ENCODE measurements around the gene RASGRF2. TPM values are rescaled to one million over a fixed set of nuclear protein-coding genes. Genes with fewer than 3 reads are reported as not detected.
A peak's percentile ranks its signal among the peaks of the same experiment; 100 is the strongest.

The RASGRF2 gene
- total and polyA plus RNA-seq, 7 experiments from 2014 or later = 9.8 to 55.2 (median 30.9) TPM

DNA sequence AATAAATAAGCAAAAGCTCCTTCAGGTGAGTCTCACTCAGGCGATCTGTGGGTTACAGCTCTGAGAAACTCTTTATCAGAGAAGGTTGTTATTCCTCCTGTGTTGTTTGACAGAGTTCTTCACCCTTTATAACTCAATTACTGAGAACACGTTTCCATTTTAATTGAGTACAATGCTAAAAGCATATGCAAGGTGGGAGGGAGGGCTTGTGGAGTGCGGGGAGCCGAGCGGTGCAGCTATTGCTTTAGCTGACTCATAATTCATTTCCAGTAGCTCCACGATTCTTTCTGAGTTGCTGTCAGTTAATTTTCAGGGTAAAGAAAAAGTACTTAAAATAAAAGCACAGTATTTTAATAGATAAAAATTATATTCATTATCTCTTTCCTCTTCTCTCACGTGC lies 168.3 kb downstream of the RASGRF2 start:
- H3K4me1 ChIP-seq (ENCODE audit: control insufficient read depth in 2 of 2, insufficient read depth in 2 of 2, low read length in 2 of 2) = no peaks in the 10 kb centered on the region
- H3K27me3 ChIP-seq (ENCODE audit: control insufficient read depth in 2 of 2, insufficient read depth in 2 of 2, low read length in 2 of 2) = no peaks in the 10 kb centered on the region
- H3K4me3 ChIP-seq (ENCODE audit: low read length) = no peak overlapping the region
- intact Hi-C loops (cut with micrococcal nuclease) = no loop called here
- no peak for ATAC-seq
- H3K4me1 Mint-ChIP-seq = peaks cover 0 to 10% (median 4%) of the 10 kb centered on the region in 7 donors
- peak overlapping the region in 1 of 9 donors; percentile 12 for H3K27ac Mint-ChIP-seq
- peaks cover 8 to 77% (median 54%) of the 10 kb centered on the region in 5 donors for H3K36me3 Mint-ChIP-seq
- ChIA-PET POLR2A (no interaction called here), CTCF (interaction anchor here (0.6 kb wide), 2 partner anchors 134 to 534 kb away, joined by 3 read pairs; no protein-coding TSS in a partner anchor)
- H3K27ac ChIP-seq (ENCODE audit: low read depth, low read length) = no peak overlapping the region
- no peaks in the 10 kb centered on the region for H3K9me3 ChIP-seq (ENCODE audit: control insufficient read depth in 2 of 3, low read length in 3 of 3)
- H3K27me3 Mint-ChIP-seq = no peaks in the 10 kb centered on the region
- DNase-seq = no peak
- no peaks in the 10 kb centered on the region for H3K9me3 Mint-ChIP-seq
- no peak overlapping the region for H3K4me3 Mint-ChIP-seq
- H3K36me3 ChIP-seq (ENCODE audit: control insufficient read depth in 2 of 3, insufficient read depth in 3 of 3, low read length in 3 of 3) = peaks cover 9 to 43% (median 14%) of the 10 kb centered on the region in 3 experiments

DNA sequence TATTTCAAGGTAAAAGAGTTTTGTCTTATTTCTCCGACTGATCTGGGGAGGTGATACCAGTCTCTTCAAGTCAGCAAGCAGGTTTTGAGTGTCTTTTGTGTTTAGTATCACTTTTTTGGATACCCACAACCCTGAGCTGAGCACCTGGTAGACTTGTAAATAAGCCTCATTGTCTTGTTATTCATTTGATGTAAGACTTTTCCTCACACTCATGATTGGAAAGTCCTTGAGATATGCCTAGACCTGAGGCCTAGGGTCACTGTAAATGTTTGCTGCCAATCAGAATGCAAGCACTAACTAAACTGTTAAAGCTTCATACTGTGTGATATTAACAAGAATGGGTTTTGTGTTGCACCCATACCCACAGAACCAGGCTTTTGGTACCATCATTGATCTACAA lies 172.2 kb downstream of the RASGRF2 start:
- ChIA-PET POLR2A (no interaction called here), CTCF (no interaction called here)
- Histone ChIP-seq H3K9me3 (ENCODE audit: control insufficient read depth in 2 of 3, low read length in 3 of 3) (no peaks in the 10 kb centered on the region), H3K4me1 (ENCODE audit: control insufficient read depth in 2 of 2, insufficient read depth in 2 of 2, low read length in 2 of 2) (no peaks in the 10 kb centered on the region), H3K36me3 (ENCODE audit: control insufficient read depth in 2 of 3, insufficient read depth in 3 of 3, low read length in 3 of 3) (peaks cover 0 to 33% (median 0%) of the 10 kb centered on the region in 3 experiments), H3K27ac (ENCODE audit: low read depth, low read length) (no peak overlapping the region), H3K4me3 (ENCODE audit: low read length) (no peak overlapping the region), H3K27me3 (ENCODE audit: control insufficient read depth in 2 of 2, insufficient read depth in 2 of 2, low read length in 2 of 2) (no peaks in the 10 kb centered on the region)
- ATAC-seq = no peak
- intact Hi-C loops (cut with micrococcal nuclease) = no loop called here
- Mint-ChIP-seq H3K4me1 (peaks cover 0 to 13% (median 9%) of the 10 kb centered on the region in 7 donors), H3K4me3 (no peak overlapping the region), H3K27ac (peak overlapping the region in 1 of 9 donors; percentile 12), H3K27me3 (no peaks in the 10 kb centered on the region), H3K36me3 (peaks cover 8 to 83% (median 68%) of the 10 kb centered on the region in 5 donors), H3K9me3 (peaks cover 0 to 9% (median 0%) of the 10 kb centered on the region in 11 donors)
- DNase-seq = no peak

DNA sequence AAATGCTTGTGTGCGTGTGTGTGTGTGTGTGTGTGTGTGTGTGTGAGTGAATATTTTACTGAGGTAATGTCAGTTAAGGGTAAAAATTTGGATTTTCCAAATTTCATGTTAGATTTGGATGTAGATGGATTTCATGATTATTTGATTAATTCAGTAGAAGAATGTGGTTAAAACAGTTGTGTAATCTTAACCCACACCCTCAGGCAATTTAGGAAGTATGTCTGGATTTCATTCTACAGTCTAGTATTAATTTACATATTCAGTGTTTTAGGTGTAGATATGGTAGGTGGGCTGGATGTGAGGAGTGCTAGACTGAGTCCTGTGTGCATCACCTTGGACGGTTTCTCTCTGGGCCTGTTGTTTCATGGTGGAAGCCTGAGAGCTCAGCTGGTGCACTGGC lies 173.9 kb downstream of the RASGRF2 start:
- Mint-ChIP-seq H3K27ac (no peak overlapping the region), H3K36me3 (peaks cover 13 to 88% (median 69%) of the 10 kb centered on the region in 5 donors), H3K4me1 (peaks cover 0 to 13% (median 7%) of the 10 kb centered on the region in 7 donors), H3K4me3 (no peak overlapping the region), H3K9me3 (peaks cover 0 to 9% (median 0%) of the 10 kb centered on the region in 11 donors), H3K27me3 (no peaks in the 10 kb centered on the region)
- Histone ChIP-seq H3K9me3 (ENCODE audit: control insufficient read depth in 2 of 3, low read length in 3 of 3) (no peaks in the 10 kb centered on the region), H3K27me3 (ENCODE audit: control insufficient read depth in 2 of 2, insufficient read depth in 2 of 2, low read length in 2 of 2) (no peaks in the 10 kb centered on the region), H3K4me1 (ENCODE audit: control insufficient read depth in 2 of 2, insufficient read depth in 2 of 2, low read length in 2 of 2) (no peaks in the 10 kb centered on the region), H3K27ac (ENCODE audit: low read depth, low read length) (no peak overlapping the region), H3K4me3 (ENCODE audit: low read length) (no peak overlapping the region), H3K36me3 (ENCODE audit: control insufficient read depth in 2 of 3, insufficient read depth in 3 of 3, low read length in 3 of 3) (peaks cover 0 to 32% (median 0%) of the 10 kb centered on the region in 3 experiments)
- no peak for DNase-seq
- ChIA-PET CTCF (no interaction called here), POLR2A (no interaction called here)
- intact Hi-C loops (cut with micrococcal nuclease) = no loop called here
- no peak for ATAC-seq

DNA sequence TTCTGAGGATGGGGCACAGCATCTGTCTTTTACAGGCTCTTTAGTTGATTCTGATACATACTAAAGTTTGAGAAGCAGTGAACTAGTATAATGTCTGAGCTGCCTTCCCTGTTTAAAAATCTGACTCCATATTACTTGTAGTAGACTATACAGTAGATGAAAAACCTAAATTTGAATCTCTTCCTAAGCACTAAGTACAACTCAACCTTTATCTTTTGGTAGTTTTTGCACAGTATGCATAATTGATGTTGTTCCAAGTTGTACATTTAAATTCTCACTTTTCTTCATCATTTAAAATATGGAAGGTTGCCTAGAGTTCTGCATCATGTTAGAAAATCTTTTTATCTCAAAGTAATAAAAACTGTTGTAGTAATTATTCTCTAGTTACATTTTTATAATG lies 174.4 kb downstream of the RASGRF2 start:
- no peak overlapping the region for H3K27ac ChIP-seq (ENCODE audit: low read depth, low read length)
- intact Hi-C loops (cut with micrococcal nuclease) = no loop called here
- Mint-ChIP-seq H3K36me3 (peaks cover 12 to 91% (median 68%) of the 10 kb centered on the region in 5 donors), H3K4me3 (no peak overlapping the region), H3K4me1 (peaks cover 0 to 13% (median 7%) of the 10 kb centered on the region in 7 donors), H3K27me3 (no peaks in the 10 kb centered on the region), H3K27ac (no peak overlapping the region), H3K9me3 (peaks cover 0 to 9% (median 0%) of the 10 kb centered on the region in 11 donors)
- DNase-seq (no peak), ATAC-seq (no peak)
- CTCF ChIA-PET = no interaction called here
- POLR2A ChIA-PET = no interaction called here
- no peak overlapping the region for H3K4me3 ChIP-seq (ENCODE audit: low read length)
- H3K27me3 ChIP-seq (ENCODE audit: control insufficient read depth in 2 of 2, insufficient read depth in 2 of 2, low read length in 2 of 2) = no peaks in the 10 kb centered on the region
- no peaks in the 10 kb centered on the region for H3K9me3 ChIP-seq (ENCODE audit: control insufficient read depth in 2 of 3, low read length in 3 of 3)
- H3K36me3 ChIP-seq (ENCODE audit: control insufficient read depth in 2 of 3, insufficient read depth in 3 of 3, low read length in 3 of 3) = peaks cover 0 to 32% (median 0%) of the 10 kb centered on the region in 3 experiments
- H3K4me1 ChIP-seq (ENCODE audit: control insufficient read depth in 2 of 2, insufficient read depth in 2 of 2, low read length in 2 of 2) = no peaks in the 10 kb centered on the region

DNA sequence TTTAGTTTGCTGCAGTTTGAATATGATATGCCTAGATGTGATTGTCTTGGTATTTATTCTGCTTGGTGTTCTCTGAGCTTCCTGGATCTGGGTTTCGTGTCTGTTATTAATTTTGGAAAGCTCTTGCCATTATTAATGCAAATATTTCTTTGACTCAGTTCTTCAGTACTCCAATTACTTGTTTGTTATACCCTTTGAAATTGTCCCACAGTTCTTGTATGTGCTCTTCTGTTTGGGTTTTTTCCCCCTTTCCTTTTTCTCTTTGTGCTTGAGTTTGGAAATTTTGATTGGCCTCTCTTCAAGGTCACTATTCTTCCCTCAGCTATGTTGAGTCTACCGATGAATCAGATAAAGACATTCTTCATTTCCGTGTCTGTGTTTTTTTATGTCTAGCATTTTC lies 176.4 kb downstream of the RASGRF2 start:
- ChIA-PET CTCF (interaction anchor here (0.6 kb wide), 1 partner anchor 28 kb away, joined by 3 read pairs; no protein-coding TSS in a partner anchor), POLR2A (interaction anchor here (0.7 kb wide), 1 partner anchor 66 kb away, joined by 3 read pairs; no protein-coding TSS in a partner anchor)
- H3K4me1 ChIP-seq (ENCODE audit: control insufficient read depth in 2 of 2, insufficient read depth in 2 of 2, low read length in 2 of 2) = no peaks in the 10 kb centered on the region
- no peak overlapping the region for H3K27ac ChIP-seq (ENCODE audit: low read depth, low read length)
- DNase-seq = no peak
- peaks cover 0 to 39% (median 0%) of the 10 kb centered on the region in 3 experiments for H3K36me3 ChIP-seq (ENCODE audit: control insufficient read depth in 2 of 3, insufficient read depth in 3 of 3, low read length in 3 of 3)
- H3K4me3 Mint-ChIP-seq = no peak overlapping the region
- H3K27me3 ChIP-seq (ENCODE audit: control insufficient read depth in 2 of 2, insufficient read depth in 2 of 2, low read length in 2 of 2) = no peaks in the 10 kb centered on the region
- H3K27me3 Mint-ChIP-seq = no peaks in the 10 kb centered on the region
- H3K36me3 Mint-ChIP-seq = peaks cover 15 to 89% (median 51%) of the 10 kb centered on the region in 5 donors
- no peak for ATAC-seq
- H3K4me1 Mint-ChIP-seq = peaks cover 0 to 13% (median 7%) of the 10 kb centered on the region in 7 donors
- H3K9me3 ChIP-seq (ENCODE audit: control insufficient read depth in 2 of 3, low read length in 3 of 3) = no peaks in the 10 kb centered on the region
- H3K4me3 ChIP-seq (ENCODE audit: low read length) = no peak overlapping the region
- intact Hi-C loops (cut with micrococcal nuclease) = no loop called here
- H3K9me3 Mint-ChIP-seq = peaks cover 0 to 9% (median 0%) of the 10 kb centered on the region in 11 donors
- peak overlapping the region in 2 of 9 donors; percentile 34 to 76 for H3K27ac Mint-ChIP-seq

DNA sequence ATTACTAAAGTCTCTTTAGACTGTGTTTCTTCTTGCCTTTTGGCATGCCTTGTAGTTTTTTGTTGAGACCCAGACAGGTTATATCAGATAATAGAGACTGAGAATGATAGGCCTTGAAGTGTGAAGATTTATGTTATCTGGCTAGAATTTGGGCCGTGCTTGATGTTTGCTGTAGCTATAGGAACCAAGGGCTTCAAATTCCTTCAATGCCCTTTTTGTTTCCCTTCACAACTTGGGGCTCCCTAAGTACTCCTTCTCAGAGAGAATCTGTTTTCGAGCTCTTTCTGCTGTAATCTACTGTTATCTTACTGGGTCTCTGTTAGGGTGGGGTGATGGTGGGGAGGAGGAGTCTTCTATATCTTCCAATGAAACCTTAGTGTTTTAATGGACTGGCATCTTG lies 177.7 kb downstream of the RASGRF2 start:
- H3K36me3 ChIP-seq (ENCODE audit: control insufficient read depth in 2 of 3, insufficient read depth in 3 of 3, low read length in 3 of 3) = peaks cover 0 to 30% (median 0%) of the 10 kb centered on the region in 3 experiments
- no peak overlapping the region for H3K4me3 ChIP-seq (ENCODE audit: low read length)
- ChIA-PET POLR2A (no interaction called here), CTCF (interaction anchor here (0.6 to 1.2 kb wide), 2 partner anchors 29 to 213 kb away, joined by 3 read pairs; no protein-coding TSS in a partner anchor)
- DNase-seq (no peak), ATAC-seq (no peak)
- H3K36me3 Mint-ChIP-seq = peaks cover 15 to 83% (median 41%) of the 10 kb centered on the region in 5 donors
- peaks cover 0 to 9% (median 0%) of the 10 kb centered on the region in 11 donors for H3K9me3 Mint-ChIP-seq
- no peak overlapping the region for H3K4me3 Mint-ChIP-seq
- intact Hi-C loops (cut with micrococcal nuclease) = no loop called here
- H3K27me3 Mint-ChIP-seq = no peaks in the 10 kb centered on the region
- H3K4me1 ChIP-seq (ENCODE audit: control insufficient read depth in 2 of 2, insufficient read depth in 2 of 2, low read length in 2 of 2) = no peaks in the 10 kb centered on the region
- H3K27ac Mint-ChIP-seq = peak overlapping the region in 1 of 9 donors; percentile 43
- H3K9me3 ChIP-seq (ENCODE audit: control insufficient read depth in 2 of 3, low read length in 3 of 3) = no peaks in the 10 kb centered on the region
- H3K27me3 ChIP-seq (ENCODE audit: control insufficient read depth in 2 of 2, insufficient read depth in 2 of 2, low read length in 2 of 2) = no peaks in the 10 kb centered on the region
- H3K4me1 Mint-ChIP-seq = peaks cover 0 to 13% (median 7%) of the 10 kb centered on the region in 7 donors
- H3K27ac ChIP-seq (ENCODE audit: low read depth, low read length) = no peak overlapping the region

DNA sequence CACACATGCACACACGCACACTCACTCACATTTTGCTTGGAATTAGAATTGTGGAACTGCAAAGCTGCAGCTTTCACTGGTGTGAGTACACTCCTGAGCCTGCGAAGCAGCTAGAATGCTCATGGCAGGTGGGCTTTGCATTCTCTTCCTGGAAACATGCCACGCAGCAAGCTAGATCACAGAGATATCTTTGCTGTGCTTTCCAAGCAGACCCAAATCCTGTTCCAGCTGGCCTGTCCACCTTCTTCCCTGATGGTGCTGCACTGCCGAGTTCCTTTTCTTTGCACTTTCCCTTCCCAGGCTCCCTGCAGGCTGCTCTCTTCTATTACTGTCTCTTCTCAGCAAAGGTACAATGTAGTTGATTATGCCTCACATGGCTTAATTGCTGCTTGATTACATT lies 180.3 kb downstream of the RASGRF2 start:
- Histone ChIP-seq H3K27me3 (ENCODE audit: control insufficient read depth in 2 of 2, insufficient read depth in 2 of 2, low read length in 2 of 2) (no peaks in the 10 kb centered on the region), H3K36me3 (ENCODE audit: control insufficient read depth in 2 of 3, insufficient read depth in 3 of 3, low read length in 3 of 3) (peaks cover 0 to 20% (median 0%) of the 10 kb centered on the region in 3 experiments), H3K4me3 (ENCODE audit: low read length) (no peak overlapping the region), H3K4me1 (ENCODE audit: control insufficient read depth in 2 of 2, insufficient read depth in 2 of 2, low read length in 2 of 2) (no peaks in the 10 kb centered on the region), H3K27ac (ENCODE audit: low read depth, low read length) (no peak overlapping the region), H3K9me3 (ENCODE audit: control insufficient read depth in 2 of 3, low read length in 3 of 3) (no peaks in the 10 kb centered on the region)
- DNase-seq (no peak), ATAC-seq (no peak)
- H3K4me1 Mint-ChIP-seq = peaks cover 0 to 24% (median 7%) of the 10 kb centered on the region in 7 donors
- H3K4me3 Mint-ChIP-seq = no peak overlapping the region
- H3K9me3 Mint-ChIP-seq = peaks cover 0 to 9% (median 0%) of the 10 kb centered on the region in 11 donors
- intact Hi-C loops (cut with micrococcal nuclease) = no loop called here
- POLR2A ChIA-PET = no interaction called here
- H3K27me3 Mint-ChIP-seq = no peaks in the 10 kb centered on the region
- H3K27ac Mint-ChIP-seq = no peak overlapping the region
- CTCF ChIA-PET = no interaction called here
- peaks cover 12 to 72% (median 32%) of the 10 kb centered on the region in 5 donors for H3K36me3 Mint-ChIP-seq

Measured in naive thymus-derived CD4-positive, alpha-beta T cell (primary cell).